Endometrial microvascular endothelial cells (primary cell): Measurements from ENCODE around the gene MEX3D. TPM values are rescaled to one million over a fixed set of nuclear protein-coding genes. Genes with fewer than 3 reads are reported as not detected.
"Not testable (repeated sequence)": the region's sequence is repeated elsewhere in the genome, so short reads cannot be mapped to it uniquely, and the experiment has no call there.

ENCODE experiments used
- in situ Hi-C: cut with HindIII; loops from 2 replicates; pipeline ENCODE4 v1.10.0; 2017; ENCODE audit warnings: low sequenced_read_pairs, low pct_unique_long_range_greater_than_20kb; ENCODE audit errors: inconsistent ontology term
- total RNA-seq: library from RNA; depleted of rRNA; stranded (reverse); fragments of >200 nt; gene quantifications from one replicate; pipeline ENCODE4 v1.2.3, GENCODE V29; 2015; ENCODE audit errors: inconsistent ontology term

Gene MEX3D
- total RNA-seq, 1 donor from 2014 or later, result 41.4 TPM

GRCh38 chr19:1526066-1526778, 41.9 kb downstream of the MEX3D start:
- in situ Hi-C loops, result no loop called here

- in situ Hi-C loops, result no loop called here
These were observed 42.8 kb downstream of the MEX3D start for GRCh38 chr19:1525343-1525742.

- in situ Hi-C loops, result no loop called here
These were observed 43.2 kb downstream of the MEX3D start for GRCh38 chr19:1524972-1525325.

- in situ Hi-C loops, result no loop called here
These were observed 43.7 kb downstream of the MEX3D start for GRCh38 chr19:1524287-1524971.

- in situ Hi-C loops, result no loop called here
These were observed 44.5 kb downstream of the MEX3D start, which contains the start of gene PLK5 for GRCh38 chr19:1523412-1524286. PLK5 (plus strand) TSS chr19:1524077; CDS start chr19:1526997, 2,920 bp downstream.

- in situ Hi-C loops, result no loop called here
These were observed 45.3 kb downstream of the MEX3D start for GRCh38 chr19:1522838-1523237.

GRCh38 chr19:1522061-1522460, 46.1 kb downstream of the MEX3D start:
- in situ Hi-C loops, result no loop called here

- in situ Hi-C loops, result no loop called here
These were observed 46.5 kb downstream of the MEX3D start for GRCh38 chr19:1521636-1522035.

GRCh38 chr19:1520203-1520780, 47.8 kb downstream of the MEX3D start:
- in situ Hi-C loops, result no loop called here

- in situ Hi-C loops, result not testable (repeated sequence)
These were observed 48.3 kb downstream of the MEX3D start for GRCh38 chr19:1519802-1520201.

GRCh38 chr19:1518471-1518870, 49.7 kb downstream of the MEX3D start:
- in situ Hi-C loops, result no loop called here

- in situ Hi-C loops, result no loop called here
These were observed 51.8 kb downstream of the MEX3D start for GRCh38 chr19:1516395-1516753.

GRCh38 chr19:1514986-1515721, 53.0 kb downstream of the MEX3D start:
- in situ Hi-C loops, result no loop called here

- in situ Hi-C loops, result no loop called here
These were observed 53.8 kb downstream of the MEX3D start for GRCh38 chr19:1514295-1514661.

GRCh38 chr19:1513499-1514294, 54.4 kb downstream of the MEX3D start:
- in situ Hi-C loops, result no loop called here

GRCh38 chr19:1512671-1513498, 55.2 kb downstream of the MEX3D start, which contains the start of gene ADAMTSL5:
ADAMTSL5 (minus strand) TSS chr19:1513019; CDS start chr19:1510943, 2,076 bp downstream.
- in situ Hi-C loops, result no loop called here
